ENCODE data around the gene LZTFL1.

LZTFL1 gene, protein sequence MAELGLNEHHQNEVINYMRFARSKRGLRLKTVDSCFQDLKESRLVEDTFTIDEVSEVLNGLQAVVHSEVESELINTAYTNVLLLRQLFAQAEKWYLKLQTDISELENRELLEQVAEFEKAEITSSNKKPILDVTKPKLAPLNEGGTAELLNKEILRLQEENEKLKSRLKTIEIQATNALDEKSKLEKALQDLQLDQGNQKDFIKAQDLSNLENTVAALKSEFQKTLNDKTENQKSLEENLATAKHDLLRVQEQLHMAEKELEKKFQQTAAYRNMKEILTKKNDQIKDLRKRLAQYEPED

DNA sequence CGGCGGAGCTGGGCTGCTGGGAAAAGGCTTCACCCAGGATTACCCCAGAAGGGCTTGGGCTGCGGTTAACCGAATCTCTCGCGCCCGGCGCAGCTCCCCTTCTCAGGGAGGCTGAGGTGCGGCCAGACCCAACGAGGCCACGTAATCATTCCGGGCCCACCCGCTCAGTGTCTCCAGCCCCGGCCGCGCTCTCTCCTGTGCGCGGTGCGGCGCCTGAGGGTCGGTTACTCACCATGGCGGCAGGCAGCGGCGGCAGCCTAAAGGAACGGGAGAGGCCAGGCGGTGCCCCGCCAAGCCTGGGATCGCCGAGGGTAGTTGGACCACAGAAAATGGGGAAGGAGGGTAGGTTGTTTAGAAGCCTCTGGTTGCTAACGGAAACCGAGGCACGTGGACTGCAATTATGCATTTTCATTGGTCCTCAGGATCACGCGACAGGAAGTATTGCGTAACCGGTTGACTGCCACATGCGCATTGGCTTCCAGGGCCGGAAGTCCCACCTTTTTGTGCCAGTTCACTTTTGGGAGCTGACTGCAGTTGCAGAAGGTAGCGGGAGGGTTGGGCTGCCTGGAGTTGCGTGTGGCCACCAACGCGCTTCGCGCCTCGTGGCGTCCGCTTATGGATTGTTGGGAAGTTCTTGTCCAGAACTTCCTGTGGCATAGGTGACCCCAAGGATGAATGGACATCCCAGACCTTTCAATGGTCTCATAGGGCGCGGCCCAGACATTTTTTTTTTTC is at the start of gene LZTFL1:
TSS of gene LZTFL1 (minus strand) at position 363 of the 735 bp plus-strand sequence. CDS start at position 235, 128 bp downstream.
- DNase-seq (ENCODE audit: low read depth in 4 of 4, low spot score in 1 of 4): peak; percentile 64 to 81 (median 78)

DNA sequence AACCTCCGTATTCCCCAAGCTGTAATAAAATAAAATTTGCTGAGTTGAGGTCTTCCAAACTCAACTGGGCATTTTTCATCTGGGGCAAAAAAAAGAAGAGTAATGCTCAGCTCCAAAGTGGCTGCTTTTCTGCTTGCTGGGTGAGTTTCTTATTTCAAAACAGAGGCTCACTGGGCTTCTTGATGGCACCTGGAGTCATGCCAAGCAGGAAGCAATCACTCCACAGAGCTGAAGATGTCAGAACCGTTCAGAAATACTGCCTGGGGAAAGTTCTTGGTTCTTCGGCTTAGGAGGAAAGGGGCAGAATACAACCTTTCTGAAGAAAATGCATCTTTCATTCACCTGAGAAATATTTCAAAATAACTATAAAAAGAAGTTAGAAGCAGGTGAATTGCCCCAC is 48.5 kb upstream of the LZTFL1 start:
- no peak for DNase-seq (ENCODE audit: low read depth in 4 of 4, low spot score in 1 of 4)

DNA sequence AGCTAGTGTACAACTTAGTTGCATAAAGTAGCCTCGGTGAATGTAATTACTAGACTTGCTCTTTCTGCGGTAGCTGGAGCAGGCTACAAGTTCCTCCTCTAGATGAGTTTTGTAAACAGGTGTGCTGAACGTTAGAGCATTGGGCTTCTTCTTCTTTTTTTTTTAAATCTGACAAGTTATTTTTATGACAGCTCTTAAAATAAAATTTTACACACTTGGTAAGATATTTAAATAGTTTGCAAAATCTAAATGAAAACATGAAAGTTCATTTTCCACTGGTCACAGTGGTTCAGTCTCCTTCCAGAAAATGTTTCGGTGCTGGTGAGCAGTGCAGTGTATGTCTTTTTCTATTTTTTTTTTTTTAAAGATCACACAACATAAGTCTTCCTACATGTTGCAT is 47.4 kb upstream of the LZTFL1 start:
- DNase-seq (ENCODE audit: low read depth in 4 of 4, low spot score in 1 of 4): no peak

DNA sequence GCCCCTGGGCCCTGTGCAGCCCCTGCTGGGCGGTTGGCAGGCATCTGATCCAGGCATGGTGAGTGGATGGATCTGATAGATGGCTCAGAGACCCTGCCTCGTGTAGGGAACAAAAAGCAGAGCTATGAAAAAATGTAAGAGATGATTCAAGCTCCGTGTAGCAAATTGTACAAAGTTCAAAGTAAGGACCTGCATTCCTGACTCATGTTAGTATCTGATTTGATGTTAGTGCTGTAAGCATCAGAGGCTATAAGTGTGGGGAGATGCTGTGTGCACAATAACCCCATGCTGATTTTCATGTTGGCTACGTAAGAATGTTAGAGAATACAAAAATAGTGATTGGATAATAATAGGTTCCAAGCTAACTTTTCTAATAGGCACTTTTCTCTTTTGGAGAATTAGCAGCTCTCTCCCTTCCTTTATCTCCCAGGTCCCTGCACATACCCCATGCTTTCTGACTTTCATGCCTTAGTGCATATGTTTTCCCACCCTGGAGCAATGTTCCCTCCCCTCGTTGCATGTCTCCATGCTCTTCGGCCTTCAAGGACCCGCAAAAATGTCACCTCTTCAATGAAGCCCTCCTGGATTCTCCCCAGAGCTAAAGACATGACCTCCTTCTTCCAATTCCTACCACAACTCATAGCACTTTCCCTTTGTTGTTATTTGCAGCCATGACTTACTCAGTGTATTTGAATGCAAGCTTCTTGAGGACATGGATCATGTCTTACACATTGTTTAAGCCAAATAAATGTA is 46.0 kb upstream of the LZTFL1 start:
- DNase-seq (ENCODE audit: low read depth in 4 of 4, low spot score in 1 of 4): no peak

DNA sequence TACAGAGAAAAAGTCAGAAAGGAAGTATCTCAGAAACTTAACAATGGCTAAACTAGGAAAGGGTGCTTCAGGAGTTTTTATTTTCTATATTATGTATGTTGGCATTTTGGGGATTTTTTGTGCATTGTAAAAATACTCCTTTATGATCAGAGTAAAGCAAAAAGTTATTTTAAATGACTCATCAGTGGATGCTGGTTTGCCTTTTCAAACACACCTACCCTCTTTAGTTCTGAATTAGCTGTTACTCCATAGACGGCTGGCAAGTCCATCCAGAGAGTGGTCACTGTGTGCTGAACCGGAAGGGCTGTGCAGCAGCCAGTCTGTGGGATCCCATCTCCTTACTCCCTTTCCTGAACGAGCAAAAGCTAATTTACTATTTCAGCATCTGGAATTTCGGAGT is 45.4 kb upstream of the LZTFL1 start:
- no peak for DNase-seq (ENCODE audit: low read depth in 4 of 4, low spot score in 1 of 4)

DNA sequence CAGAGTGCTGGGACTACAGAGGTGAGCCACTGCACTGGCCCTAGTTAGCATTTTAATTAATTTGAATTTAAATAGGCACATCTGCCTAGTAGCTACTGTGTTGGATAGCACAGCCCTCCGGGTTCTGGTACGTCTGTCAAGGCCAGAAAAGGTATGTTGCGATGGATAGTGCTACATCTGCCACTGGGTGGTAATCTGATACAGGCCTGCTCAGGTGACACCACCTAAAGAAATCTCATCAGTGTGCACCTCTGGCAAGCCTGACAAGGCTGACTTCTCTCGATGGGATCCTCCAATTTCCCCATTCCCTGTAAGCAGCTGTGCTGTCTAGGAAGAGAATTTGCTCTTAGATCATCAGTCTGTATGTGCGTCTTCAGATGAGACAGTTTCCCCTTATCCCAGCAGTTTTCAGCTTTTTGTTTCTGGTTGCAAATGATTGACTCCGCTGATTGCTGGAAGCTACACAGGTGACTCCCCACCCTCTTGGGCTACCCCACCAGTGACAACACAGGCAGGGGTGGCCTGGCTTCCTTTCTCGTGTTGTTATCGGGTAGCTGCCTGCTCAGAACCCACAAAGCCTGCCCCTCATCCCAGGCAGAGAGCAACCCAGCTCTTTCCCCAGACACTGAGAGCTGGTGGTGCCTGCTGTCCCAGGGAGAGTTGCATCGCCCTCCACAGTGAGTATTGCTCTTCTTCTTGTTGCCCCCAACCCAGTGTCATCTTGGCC is 44.2 kb upstream of the LZTFL1 start, which contains the start of gene CCR9:
TSS of gene CCR9 (plus strand) at position 565 of the 727 bp plus-strand sequence. CDS start 8,391 bp downstream, outside the sequence.
- DNase-seq (ENCODE audit: low read depth in 4 of 4, low spot score in 1 of 4): no peak

GRCh38 chr3:45884368-45885201 is 42.7 kb upstream of the LZTFL1 start:
- DNase-seq (ENCODE audit: low read depth in 4 of 4, low spot score in 1 of 4): no peak

- peak in 1 of 4 experiments; percentile 12 for DNase-seq (ENCODE audit: low read depth in 4 of 4, low spot score in 1 of 4)
Observed at GRCh38 chr3:45881078-45882022, 39.4 kb upstream of the LZTFL1 start.

- DNase-seq (ENCODE audit: low read depth in 4 of 4, low spot score in 1 of 4): no peak
Observed at GRCh38 chr3:45880725-45881077, 38.8 kb upstream of the LZTFL1 start.

- DNase-seq (ENCODE audit: low read depth in 4 of 4, low spot score in 1 of 4): no peak
Observed at GRCh38 chr3:45878124-45878523, 36.2 kb upstream of the LZTFL1 start.

GRCh38 chr3:45874677-45875346 is 32.9 kb upstream of the LZTFL1 start:
- DNase-seq (ENCODE audit: low read depth in 4 of 4, low spot score in 1 of 4): no peak

GRCh38 chr3:45873638-45874037 is 31.7 kb upstream of the LZTFL1 start:
- DNase-seq (ENCODE audit: low read depth in 4 of 4, low spot score in 1 of 4): no peak

DNA sequence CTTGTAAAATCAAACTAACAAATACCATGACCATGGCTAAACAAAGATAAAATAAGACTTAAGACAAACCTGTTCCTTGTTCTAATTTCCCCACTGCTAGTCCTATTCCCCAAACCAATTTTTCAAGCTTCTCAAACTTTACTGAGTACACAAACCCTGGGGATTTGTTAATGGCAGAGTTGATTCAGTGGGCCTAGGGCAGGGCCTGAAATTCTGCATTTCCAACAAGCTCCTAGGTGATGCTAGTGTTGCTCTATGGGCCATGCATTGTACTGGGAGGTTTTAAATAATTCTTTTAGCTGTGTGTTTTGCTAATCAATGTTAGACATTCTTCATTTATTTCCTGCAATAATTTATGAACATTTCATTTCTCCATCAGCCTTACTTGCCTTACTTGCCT is 31.1 kb upstream of the LZTFL1 start:
- no peak for DNase-seq (ENCODE audit: low read depth in 4 of 4, low spot score in 1 of 4)

- DNase-seq (ENCODE audit: low read depth in 4 of 4, low spot score in 1 of 4): no peak
Observed at GRCh38 chr3:45872569-45872968, 30.6 kb upstream of the LZTFL1 start.

GRCh38 chr3:45871780-45872179 is 29.9 kb upstream of the LZTFL1 start:
- no peak for DNase-seq (ENCODE audit: low read depth in 4 of 4, low spot score in 1 of 4)

DNA sequence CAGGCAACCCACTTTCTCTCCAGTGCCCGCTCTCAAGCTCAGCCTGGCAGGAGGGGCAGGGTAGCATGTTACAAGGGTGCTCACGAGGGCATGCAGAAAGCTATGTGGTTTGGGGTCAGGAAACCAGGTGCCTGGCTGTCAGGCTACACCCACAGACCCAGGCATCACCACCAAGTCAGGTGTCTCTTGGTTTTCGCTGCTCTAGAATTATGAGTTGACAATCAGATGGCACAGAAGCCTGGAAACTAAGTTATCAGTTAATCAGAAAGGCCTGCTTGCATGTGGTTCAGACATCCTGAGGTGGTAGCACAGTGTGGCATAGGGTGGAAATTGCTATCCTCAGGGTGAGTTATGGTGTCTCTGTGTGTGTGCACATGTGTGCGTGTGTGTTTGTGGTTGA is 28.2 kb upstream of the LZTFL1 start:
- peak in 1 of 4 experiments; percentile 23 for DNase-seq (ENCODE audit: low read depth in 4 of 4, low spot score in 1 of 4)

DNA sequence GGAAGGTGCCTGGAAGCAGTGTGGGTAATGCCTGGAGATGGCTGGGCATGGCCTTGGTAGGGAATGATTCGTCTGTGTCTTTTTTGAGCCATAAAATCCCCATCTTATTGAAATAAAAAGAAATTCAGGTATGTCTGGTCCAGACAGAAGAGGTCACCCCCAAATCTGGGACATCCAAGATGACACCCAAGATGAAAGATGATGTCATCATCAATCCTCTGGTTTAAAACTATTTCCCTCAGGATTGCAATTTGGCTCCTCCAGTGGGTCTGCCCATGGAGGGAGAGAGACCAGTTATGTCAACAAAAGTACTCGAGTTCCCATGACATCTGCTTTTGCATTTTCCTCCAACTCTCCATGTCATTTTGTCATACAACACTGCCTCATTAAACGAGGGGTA is 27.7 kb upstream of the LZTFL1 start:
- no peak for DNase-seq (ENCODE audit: low read depth in 4 of 4, low spot score in 1 of 4)

DNA sequence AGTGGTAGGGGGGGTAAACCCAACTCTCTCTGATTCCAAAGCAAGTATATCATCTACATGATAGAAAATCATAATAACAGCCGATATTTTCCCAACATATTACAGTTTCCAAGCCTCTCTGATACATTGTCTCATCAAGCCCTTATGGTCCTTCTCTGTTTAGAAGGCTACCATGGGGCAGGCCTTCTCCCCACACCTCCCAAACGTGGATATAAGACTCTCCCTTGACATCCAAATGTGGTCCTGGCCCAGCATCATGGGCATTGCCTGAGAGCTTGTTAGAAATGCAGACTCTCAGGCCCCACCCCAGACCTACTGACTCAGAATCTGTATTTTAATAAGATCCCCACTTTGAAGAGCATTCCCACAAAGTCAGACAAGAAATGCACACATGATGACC is 26.7 kb upstream of the LZTFL1 start:
- no peak for DNase-seq (ENCODE audit: low read depth in 4 of 4, low spot score in 1 of 4)

- no peak for DNase-seq (ENCODE audit: low read depth in 4 of 4, low spot score in 1 of 4)
Observed at GRCh38 chr3:45868213-45868612, 26.3 kb upstream of the LZTFL1 start.
